Neural cell (in vitro differentiated cells): ENCODE data around the gene DBR1. TPM values are rescaled to one million over a fixed set of nuclear protein-coding genes. Genes with fewer than 3 reads are reported as not detected.

Source experiments
- H2AFZ ChIP-seq: fragments of 200-600, 300-800 bp; sonication (generic), shearing (Covaris generic); 2 replicates; pipeline ENCODE4 v1.6.0; 2014; ENCODE audit warnings: low read depth, mild to moderate bottlenecking, antibody characterized with exemption, low read length, moderate library complexity
- H3F3A ChIP-seq: fragments of 200-600 bp; shearing (Covaris generic); 2 replicates; pipeline ENCODE4 v1.6.1; 2016; ENCODE audit warnings: mild to moderate bottlenecking, moderate library complexity, mixed read lengths, antibody characterized with exemption, low read length; ENCODE audit not compliant: insufficient read depth, poor library complexity, severe bottlenecking
- H3K27ac ChIP-seq: fragments of 200-600, 300-800 bp; sonication (generic), shearing (Covaris generic); 2 replicates; pipeline ENCODE4 v1.5.1; 2014; ENCODE audit warnings: mild to moderate bottlenecking, low read length, moderate library complexity
- H3K27me3 ChIP-seq: fragments of 300-800, 200-600 bp; sonication (generic), shearing (Covaris generic); 2 replicates; pipeline ENCODE4 v1.6.0; 2014; ENCODE audit warnings: mild to moderate bottlenecking, low read depth, low read length, moderate library complexity; ENCODE audit not compliant: insufficient read depth
- H3K36me3 ChIP-seq: fragments of 300-800, 200-600 bp; sonication (generic), shearing (Covaris generic); 2 replicates; pipeline ENCODE4 v1.5.1; 2014; ENCODE audit warnings: mild to moderate bottlenecking, antibody characterized with exemption, low read length, moderate library complexity; ENCODE audit not compliant: insufficient read depth
- H3K4me2 ChIP-seq: fragments of 300-800, 200-600 bp; sonication (generic), shearing (Covaris generic); 2 replicates; pipeline ENCODE4 v1.6.0; 2014; ENCODE audit warnings: mild to moderate bottlenecking, low read length
- H3K4me3 ChIP-seq: fragments of 300-800, 200-600 bp; sonication (generic), shearing (Covaris generic); 2 replicates; pipeline ENCODE4 v1.5.1; 2014; ENCODE audit warnings: mild to moderate bottlenecking, low read length, moderate library complexity
- H3K79me2 ChIP-seq: fragments of 200-600 bp; shearing (Covaris generic); replicated peaks from 2 replicates; pipeline ENCODE4 v1.6.0; 2014; ENCODE audit warnings: mild to moderate bottlenecking, low read length, moderate library complexity; ENCODE audit not compliant: insufficient read depth
- H3K9ac ChIP-seq: fragments of 300-800, 200-600 bp; sonication (generic), shearing (Covaris generic); 2 replicates; pipeline ENCODE4 v1.6.1; 2016; ENCODE audit warnings: mild to moderate bottlenecking, low read length, mixed read lengths
- H3K9me2 ChIP-seq: fragments of 200-600 bp; shearing (Covaris generic); 2 replicates; pipeline ENCODE4 v1.6.1; 2016; ENCODE audit warnings: mild to moderate bottlenecking, low read length, mixed read lengths; ENCODE audit not compliant: insufficient read depth
- H3K9me3 ChIP-seq: fragments of 200-600, 300-800 bp; sonication (generic), shearing (Covaris generic); 2 replicates; pipeline ENCODE4 v1.6.1; 2016; ENCODE audit warnings: mild to moderate bottlenecking, mixed run types, low read length, moderate library complexity, mixed read lengths
- H4K20me1 ChIP-seq: fragments of 200-600 bp; shearing (Covaris generic); 2 replicates; pipeline ENCODE4 v1.6.1; 2016; ENCODE audit warnings: mild to moderate bottlenecking, mixed run types; ENCODE audit not compliant: insufficient read depth
- CTCF ChIP-seq: fragments of 450-650 bp; IDR thresholded peaks from 2 replicates; pipeline ENCODE4 v1.5.1; 2014; ENCODE audit warnings: antibody characterized with exemption, mild to moderate bottlenecking, moderate library complexity; ENCODE audit not compliant: poor library complexity, severe bottlenecking
- EP300 ChIP-seq: fragments of 450-650 bp; conservative IDR thresholded peaks from 2 replicates; pipeline ENCODE4 v1.6.1; 2014; ENCODE audit warnings: antibody characterized with exemption, mild to moderate bottlenecking, moderate library complexity; ENCODE audit not compliant: poor library complexity, severe bottlenecking
- EZH2 ChIP-seq: fragments of 200-600, 300-800 bp; shearing (Covaris generic), sonication (generic); IDR thresholded peaks from 2 replicates; pipeline ENCODE4 v1.6.1; 2014; ENCODE audit warnings: antibody characterized with exemption, low read length, borderline replicate concordance, mild to moderate bottlenecking; ENCODE audit not compliant: insufficient read depth, poor library complexity, severe bottlenecking
- MXI1 ChIP-seq: fragments of 450-650 bp; conservative IDR thresholded peaks from 2 replicates; pipeline ENCODE4 v1.6.1; 2014; ENCODE audit warnings: antibody characterized with exemption, mild to moderate bottlenecking; ENCODE audit not compliant: poor library complexity, severe bottlenecking
- POLR2AphosphoS5 ChIP-seq: IDR thresholded peaks from 2 replicates; pipeline ENCODE4 v1.6.1; 2012
- RAD21 ChIP-seq: fragments of 450-650 bp; conservative IDR thresholded peaks from 2 replicates; pipeline ENCODE4 v1.6.1; 2014; ENCODE audit warnings: antibody characterized with exemption, mild to moderate bottlenecking, moderate library complexity
- REST ChIP-seq: IDR thresholded peaks from 2 replicates; pipeline ENCODE4 v1.6.1; 2012; ENCODE audit warnings: borderline replicate concordance
- SMC3 ChIP-seq: fragments of 450-650 bp; conservative IDR thresholded peaks from 2 replicates; pipeline ENCODE4 v1.6.1; 2014; ENCODE audit warnings: antibody characterized with exemption, mild to moderate bottlenecking, moderate library complexity; ENCODE audit not compliant: poor library complexity
- TAF1 ChIP-seq: IDR thresholded peaks from 2 replicates; pipeline ENCODE4 v1.6.1; 2012; ENCODE audit warnings: low read depth
- polyA plus RNA-seq: library from polyadenylated mRNA; depleted of rRNA; stranded (reverse); fragments of >200 nt; gene quantifications from 2 replicates; pipeline ENCODE4 v1.2.3, GENCODE V29; 2014

DBR1 gene
- polyA plus RNA-seq, 1 donor from 2014 or later, result 32.4 TPM

GRCh38 chr3:138195481-138195880 is 20.8 kb upstream of the DBR1 start:
- no peaks in the 10 kb centered on the region for H3K9me3 ChIP-seq
- no peaks in the 10 kb centered on the region for H3K27me3 ChIP-seq
- H3K36me3 ChIP-seq, result no peaks in the 10 kb centered on the region
- TF ChIP-seq SMC3 (no peak), MXI1 (no peak), RAD21 (no peak), EP300 (no peak)
- peaks cover 73% of the 10 kb centered on the region for H3K79me2 ChIP-seq
- no peak overlapping the region for H3K4me2 ChIP-seq
- no peak overlapping the region for H3K4me3 ChIP-seq
- no peaks in the 10 kb centered on the region for H3F3A ChIP-seq
- no peaks in the 10 kb centered on the region for H3K9me2 ChIP-seq
- no peak overlapping the region for H3K27ac ChIP-seq
- no peak overlapping the region for H2AFZ ChIP-seq
- H3K9ac ChIP-seq, result no peak overlapping the region
- H4K20me1 ChIP-seq, result no peaks in the 10 kb centered on the region

- H3K27ac ChIP-seq, result peak overlapping the region; percentile 91
- H3K4me3 ChIP-seq, result peak overlapping the region; percentile 84
- peak overlapping the region; percentile 64 for H3K4me2 ChIP-seq
- no peaks in the 10 kb centered on the region for H3K9me3 ChIP-seq
- H4K20me1 ChIP-seq, result no peaks in the 10 kb centered on the region
- peak overlapping the region; percentile 53 for H2AFZ ChIP-seq
- H3K79me2 ChIP-seq, result peaks cover 52% of the 10 kb centered on the region
- peak overlapping the region; percentile 89 for H3K9ac ChIP-seq
- H3K27me3 ChIP-seq, result peaks cover 15% of the 10 kb centered on the region
- TF ChIP-seq CTCF, result no peak
- no peak for TF ChIP-seq TAF1
- TF ChIP-seq REST, result no peak
- TF ChIP-seq EP300, result no peak
- no peak for TF ChIP-seq POLR2AphosphoS5
- no peak for TF ChIP-seq EZH2
- no peak for TF ChIP-seq MXI1
- H3F3A ChIP-seq, result no peaks in the 10 kb centered on the region
- no peaks in the 10 kb centered on the region for H3K36me3 ChIP-seq
- H3K9me2 ChIP-seq, result no peaks in the 10 kb centered on the region
Observed at GRCh38 chr3:138188013-138188730, 13.5 kb upstream of the DBR1 start.
